Spleen (tissue), 11 donors: ENCODE measurements around the gene HMCN2. TPM values are rescaled to one million over a fixed set of nuclear protein-coding genes. Genes with fewer than 3 reads are reported as not detected.

Source experiments
- DNase-seq: peaks from one replicate; pipeline ENCODE4 v3.0.0-alpha.2; 2020
- H3K27ac ChIP-seq, 8 donors: fragments of 200-600 bp; sonication (generic) in 7 of 8; 1 replicate in 4 of 8; 2 replicates in 4 of 8; pipeline versions ENCODE4 v1.5.0 to v1.8.0; 2016 to 2021; ENCODE audit warnings: inconsistent platforms in 4 of 8, mild to moderate bottlenecking in 4 of 8, moderate library complexity in 1 of 8
- H3K27me3 ChIP-seq, 7 donors: fragments of 200-600 bp; sonication (generic) in 6 of 7; replicated peaks in 1 of 7; 1 replicate in 4 of 7; 2 replicates in 3 of 7; pipeline versions ENCODE4 v1.5.0 to v1.8.0; 2016 to 2021; ENCODE audit warnings: inconsistent platforms in 3 of 7, mild to moderate bottlenecking in 1 of 7
- H3K36me3 ChIP-seq, 6 donors: fragments of 200-600 bp; sonication (generic) in 5 of 6; 1 replicate in 4 of 6; 2 replicates in 2 of 6; pipeline versions ENCODE4 v1.5.0 to v1.8.0; 2016 to 2021; ENCODE audit warnings: inconsistent platforms in 2 of 6
- H3K4me1 ChIP-seq, 6 donors: fragments of 200-600 bp; sonication (generic) in 5 of 6; 1 replicate in 3 of 6; 2 replicates in 3 of 6; pipeline versions ENCODE4 v1.5.0 to v1.8.0; 2016 to 2021; ENCODE audit warnings: inconsistent platforms in 3 of 6
- H3K4me3 ChIP-seq, 8 donors: fragments of 200-600 bp; sonication (generic) in 7 of 8; 1 replicate in 4 of 8; 2 replicates in 4 of 8; pipeline versions ENCODE4 v1.5.0 to v1.8.0; 2016 to 2021; ENCODE audit warnings: inconsistent platforms in 4 of 8, mild to moderate bottlenecking in 4 of 8, moderate library complexity in 2 of 8
- H3K9me3 ChIP-seq, 8 donors: fragments of 200-600 bp; sonication (generic) in 7 of 8; 1 replicate in 4 of 8; 2 replicates in 4 of 8; pipeline versions ENCODE4 v1.5.0 to v1.8.0; 2016 to 2021; ENCODE audit warnings: inconsistent platforms in 4 of 8
- POLR2A ChIP-seq, 3 donors: fragments of 450-650 bp; IDR thresholded peaks; one replicate each; pipeline ENCODE4 v1.5.1; 2017; ENCODE audit warnings: antibody characterized with exemption in 3 of 3, mild to moderate bottlenecking in 1 of 3
- POLR2AphosphoS5 ChIP-seq, 3 donors: sonication (generic); formaldehyde crosslinking; IDR thresholded peaks; one replicate each; pipeline ENCODE4 v1.5.1; 2017; ENCODE audit warnings: antibody characterized with exemption in 3 of 3
- WGBS, 5 donors: extraction: QIAGEN DNeasy Blood & Tissue Kit in 3 of 5; methylation state at CpG; one replicate each; pipeline versions ENCODE4 v1.1.5 to v1.1.7; 2013 to 2018; 5-methylcytosine and 5-hydroxymethylcytosine counted together
- intact Hi-C: fragments of 100-400 bp; cut with DNase I; formaldehyde crosslinking; loops from one replicate; pipeline ENCODE4 v1.15.0; 2023; ENCODE audit warnings: low total_unique reads
- polyA plus RNA-seq, 3 donors: library from polyadenylated mRNA; stranded (reverse); fragments of 200-250 nt; gene quantifications; one replicate each; pipeline ENCODE4 v1.2.1, GENCODE V29; 2013
- total RNA-seq, 7 donors: library from RNA; depleted of rRNA in 3 of 7; stranded (reverse); fragments of >200 nt in 3 of 7; fragmentation: NEBNext Ultra II Directional in 4 of 7; extraction: Animal tissue kit (Norgen Biotek cat#: 25700) in 4 of 7; gene quantifications; one replicate each; pipeline versions ENCODE4 v1.1.0 to v1.2.1, GENCODE V29; 2016 to 2021
- TF ChIP-seq, protein P1 (sequence below), 11 experiments: fragments of 200-600 bp in 7 of 11; fragments of 450-650 bp in 4 of 11; sonication (generic) in 4 of 11; IDR thresholded peaks in 8 of 11; conservative IDR thresholded peaks in 3 of 11; 1 replicate in 7 of 11; 2 replicates in 4 of 11; pipeline versions ENCODE4 v1.4.0 to v1.8.0; 2016 to 2021; ENCODE audit warnings: antibody characterized with exemption in 11 of 11, inconsistent platforms in 4 of 11, mild to moderate bottlenecking in 1 of 11
- donor health status: healthy with polysubstance abuse.
- donor health status: DM: no; HTN: no; CAD: no; lungs with moderate emphysema.
- donor health status: DM: no; HTN: no; CAD: no.
- donor health status: Bipolar disorder and iron deficiency.
- donor health status: healthy.
- donor health status: DM: no; HTN: no; CAD: no.
- donor health status: DM: yes; HTN: yes; CAD: no.

HMCN2 gene
- total and polyA plus RNA-seq, 10 donors, result 0.09 to 1.9 (median 0.73) TPM

DNA sequence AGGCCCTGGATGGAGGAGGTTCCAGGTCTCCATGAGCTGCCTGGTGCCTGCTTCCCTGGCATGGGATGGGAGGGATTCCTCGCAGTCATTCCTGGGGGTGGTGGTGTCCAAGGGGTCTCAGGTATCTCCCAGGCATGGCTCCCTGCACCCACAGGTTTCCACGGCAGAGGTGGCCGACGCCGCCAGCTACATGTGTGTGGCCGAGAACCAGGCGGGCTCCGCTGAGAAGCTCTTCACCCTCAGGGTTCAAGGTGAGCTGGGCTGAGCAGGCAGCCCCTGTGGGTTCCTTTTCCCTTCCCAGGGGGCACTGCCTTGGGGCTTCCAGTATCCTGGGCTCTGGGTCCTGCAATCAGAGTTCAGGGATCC lies 117.8 kb downstream of the HMCN2 start:
- Histone ChIP-seq H3K9me3 (no peaks in the 10 kb centered on the region), H3K4me3 (no peak overlapping the region), H3K4me1 (no peaks in the 10 kb centered on the region), H3K27me3 (peaks cover 0 to 61% (median 4%) of the 10 kb centered on the region in 7 donors), H3K36me3 (no peaks in the 10 kb centered on the region), H3K27ac (no peak overlapping the region)
- no peak for DNase-seq
- WGBS, 5 donors, result 89 to 95% (median 93%) methylated on average over 8 of the region's 8 CpGs; no CpG with 5 or more reads in 1 of the 5 donors
- intact Hi-C loops, result no loop called here
- TF ChIP-seq POLR2AphosphoS5 (IDR thresholded peaks at IDR 0.05), result no peak
- TF ChIP-seq, protein P1, sequence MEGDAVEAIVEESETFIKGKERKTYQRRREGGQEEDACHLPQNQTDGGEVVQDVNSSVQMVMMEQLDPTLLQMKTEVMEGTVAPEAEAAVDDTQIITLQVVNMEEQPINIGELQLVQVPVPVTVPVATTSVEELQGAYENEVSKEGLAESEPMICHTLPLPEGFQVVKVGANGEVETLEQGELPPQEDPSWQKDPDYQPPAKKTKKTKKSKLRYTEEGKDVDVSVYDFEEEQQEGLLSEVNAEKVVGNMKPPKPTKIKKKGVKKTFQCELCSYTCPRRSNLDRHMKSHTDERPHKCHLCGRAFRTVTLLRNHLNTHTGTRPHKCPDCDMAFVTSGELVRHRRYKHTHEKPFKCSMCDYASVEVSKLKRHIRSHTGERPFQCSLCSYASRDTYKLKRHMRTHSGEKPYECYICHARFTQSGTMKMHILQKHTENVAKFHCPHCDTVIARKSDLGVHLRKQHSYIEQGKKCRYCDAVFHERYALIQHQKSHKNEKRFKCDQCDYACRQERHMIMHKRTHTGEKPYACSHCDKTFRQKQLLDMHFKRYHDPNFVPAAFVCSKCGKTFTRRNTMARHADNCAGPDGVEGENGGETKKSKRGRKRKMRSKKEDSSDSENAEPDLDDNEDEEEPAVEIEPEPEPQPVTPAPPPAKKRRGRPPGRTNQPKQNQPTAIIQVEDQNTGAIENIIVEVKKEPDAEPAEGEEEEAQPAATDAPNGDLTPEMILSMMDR (IDR thresholded peaks at IDR 0.05 in 8 of 11, conservative IDR thresholded peaks at IDR 0.05 in 3 of 11), result no peak
- no peak for TF ChIP-seq POLR2A (IDR thresholded peaks at IDR 0.05)

- H3K4me1 ChIP-seq, result no peaks in the 10 kb centered on the region
- no peaks in the 10 kb centered on the region for H3K9me3 ChIP-seq
- no peaks in the 10 kb centered on the region for H3K36me3 ChIP-seq
- TF ChIP-seq, protein P1 (IDR thresholded peaks at IDR 0.05 in 8 of 11, conservative IDR thresholded peaks at IDR 0.05 in 3 of 11), result no peak
- no peak for TF ChIP-seq POLR2AphosphoS5 (IDR thresholded peaks at IDR 0.05)
- TF ChIP-seq POLR2A (IDR thresholded peaks at IDR 0.05), result no peak
- H3K4me3 ChIP-seq, result no peak overlapping the region
- no peak for DNase-seq
- intact Hi-C loops, result no loop called here
- no peak overlapping the region for H3K27ac ChIP-seq
- H3K27me3 ChIP-seq, result peaks cover 0 to 55% (median 4%) of the 10 kb centered on the region in 7 donors
- WGBS, 5 donors, result 75 to 88% (median 82%) methylated on average over 11 to 18 of the region's 18 CpGs
These were observed 118.6 kb downstream of the HMCN2 start for GRCh38 chr9:130383979-130384676.

DNA sequence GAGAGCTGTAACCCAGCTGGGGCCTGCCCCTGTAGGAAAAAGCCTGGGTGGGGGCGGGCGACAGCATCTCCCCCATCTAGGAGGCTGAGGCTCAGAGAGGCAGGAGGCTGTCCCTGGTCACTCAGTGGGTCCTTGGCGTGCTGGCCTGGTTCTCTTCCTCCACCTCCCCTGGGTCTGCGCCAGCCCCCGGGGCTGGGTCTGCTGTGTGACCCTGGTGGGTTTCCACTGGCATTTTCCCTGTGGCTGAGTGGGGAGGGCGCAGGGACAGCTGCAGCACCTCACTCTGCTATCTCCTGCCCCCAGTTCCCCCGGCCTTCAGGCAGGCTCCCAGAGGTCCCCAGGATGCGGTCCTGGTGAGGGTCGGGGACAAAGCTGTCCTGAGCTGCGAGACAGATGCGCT lies 119.7 kb downstream of the HMCN2 start:
- Histone ChIP-seq H3K9me3 (no peaks in the 10 kb centered on the region), H3K4me3 (no peak overlapping the region), H3K36me3 (no peaks in the 10 kb centered on the region), H3K27me3 (peaks cover 0 to 44% (median 4%) of the 10 kb centered on the region in 7 donors), H3K27ac (no peak overlapping the region), H3K4me1 (no peaks in the 10 kb centered on the region)
- no peak for DNase-seq
- TF ChIP-seq POLR2AphosphoS5 (IDR thresholded peaks at IDR 0.05), result no peak
- TF ChIP-seq, protein P1 (IDR thresholded peaks at IDR 0.05 in 8 of 11, conservative IDR thresholded peaks at IDR 0.05 in 3 of 11), result no peak
- TF ChIP-seq POLR2A (IDR thresholded peaks at IDR 0.05), result no peak
- WGBS, 5 donors, result 78 to 96% (median 89%) methylated on average over 4 to 11 of the region's 11 CpGs
- intact Hi-C loops, result no loop called here

- H3K27me3 ChIP-seq, result peaks cover 0 to 53% (median 4%) of the 10 kb centered on the region in 7 donors
- TF ChIP-seq POLR2AphosphoS5 (IDR thresholded peaks at IDR 0.05), result no peak
- TF ChIP-seq, protein P1 (IDR thresholded peaks at IDR 0.05 in 8 of 11, conservative IDR thresholded peaks at IDR 0.05 in 3 of 11), result no peak
- no peak for TF ChIP-seq POLR2A (IDR thresholded peaks at IDR 0.05)
- H3K4me1 ChIP-seq, result no peaks in the 10 kb centered on the region
- intact Hi-C loops, result no loop called here
- no peaks in the 10 kb centered on the region for H3K9me3 ChIP-seq
- H3K27ac ChIP-seq, result no peak overlapping the region
- WGBS, 5 donors, result 76 to 88% (median 82%) methylated on average over 7 to 8 of the region's 8 CpGs
- no peaks in the 10 kb centered on the region for H3K36me3 ChIP-seq
- DNase-seq, result no peak
- H3K4me3 ChIP-seq, result no peak overlapping the region
These were observed 121.8 kb downstream of the HMCN2 start for GRCh38 chr9:130387398-130387797.
